Activated naive CD8-positive, alpha-beta T cell treated with anti-CD3 and anti-CD28 coated beads, Interleukin-2, amount 50 U/mL, for 24 hours (primary cell): ENCODE data around the gene ANKRD45.
"Not testable (repeated sequence)": the region's sequence is repeated elsewhere in the genome, so short reads cannot be mapped to it uniquely, and the experiment has no call there.

Experiments
- ATAC-seq: fragments of 150-1000 bp; cut with Tn5 transposase; one replicate; pipeline ENCODE4 v1.10.0; 2021
- DNase-seq: peaks from one replicate; pipeline ENCODE4 v3.0.0; 2021
- H3K27ac Mint-ChIP-seq: one replicate; pipeline ENCODE4 v1.8.0; 2021; ENCODE audit warnings: mild to moderate bottlenecking, mixed read lengths
- H3K27me3 Mint-ChIP-seq: one replicate; pipeline ENCODE4 v1.8.0; 2021; ENCODE audit warnings: mixed read lengths
- H3K36me3 Mint-ChIP-seq: one replicate; pipeline ENCODE4 v1.8.0; 2021; ENCODE audit warnings: low read depth, mixed read lengths
- H3K4me1 Mint-ChIP-seq: one replicate; pipeline ENCODE4 v1.8.0; 2021; ENCODE audit warnings: mixed read lengths
- H3K4me3 Mint-ChIP-seq: one replicate; pipeline ENCODE4 v1.8.0; 2021; ENCODE audit warnings: mild to moderate bottlenecking, moderate library complexity, mixed read lengths
- H3K9me3 Mint-ChIP-seq: one replicate; pipeline ENCODE4 v1.8.0; 2021; ENCODE audit warnings: mixed read lengths

The ANKRD45 gene

GRCh38 chr1:173669491-173669941 lies at the start of gene ANKRD45:
Gene ANKRD45, minus strand, starts transcription at chr1:173669851. Its CDS starts 10,433 bp downstream, at chr1:173659418.
- DNase-seq (peak; percentile 33), ATAC-seq (peak; percentile 71)
- peaks cover 34% of the 10 kb centered on the region for H3K27me3 Mint-ChIP-seq
- no peaks in the 10 kb centered on the region for H3K36me3 Mint-ChIP-seq
- H3K4me3 Mint-ChIP-seq: peak within 1 kb of the TSS; percentile 33
- H3K9me3 Mint-ChIP-seq: no peaks in the 10 kb centered on the region
- H3K27ac Mint-ChIP-seq: no peak within 1 kb of the TSS
- peaks cover 8% of the 10 kb centered on the region for H3K4me1 Mint-ChIP-seq

GRCh38 chr1:173717238-173717637 lies 47.6 kb upstream of the ANKRD45 start:
- Mint-ChIP-seq H3K4me1 (peaks cover 35% of the 10 kb centered on the region), H3K27ac (no peak overlapping the region), H3K36me3 (peaks cover 15% of the 10 kb centered on the region), H3K4me3 (no peak overlapping the region), H3K27me3 (no peaks in the 10 kb centered on the region), H3K9me3 (no peaks in the 10 kb centered on the region)
- DNase-seq: no peak
- ATAC-seq: no peak

- no peak for ATAC-seq
Observed at GRCh38 chr1:173715538-173715844, 45.8 kb upstream of the ANKRD45 start.

GRCh38 chr1:173714759-173715537 lies 45.3 kb upstream of the ANKRD45 start, which contains the start of gene KLHL20:
Gene KLHL20, plus strand, starts transcription at chr1:173714981. Its CDS starts 1,063 bp downstream, at chr1:173716044.
- Mint-ChIP-seq H3K27me3 (peaks cover 12% of the 10 kb centered on the region), H3K27ac (peak within 1 kb of the TSS; percentile 93), H3K4me1 (peaks cover 26% of the 10 kb centered on the region), H3K4me3 (peak within 1 kb of the TSS; percentile 95), H3K36me3 (peaks cover 4% of the 10 kb centered on the region), H3K9me3 (no peaks in the 10 kb centered on the region)
- peak; percentile 82 for DNase-seq
- ATAC-seq: peak; percentile 99

More at GRCh38 chr1:173715538-173715844, 45.8 kb upstream of the ANKRD45 start:
- no peak for DNase-seq
- peaks cover 6% of the 10 kb centered on the region for H3K36me3 Mint-ChIP-seq
- peaks cover 31% of the 10 kb centered on the region for H3K4me1 Mint-ChIP-seq
- peak overlapping the region; percentile 95 for H3K4me3 Mint-ChIP-seq
- no peaks in the 10 kb centered on the region for H3K9me3 Mint-ChIP-seq
- H3K27me3 Mint-ChIP-seq: peaks cover 7% of the 10 kb centered on the region
- H3K27ac Mint-ChIP-seq: peak overlapping the region; percentile 93

GRCh38 chr1:173714441-173714758 lies 44.7 kb upstream of the ANKRD45 start:
- no peaks in the 10 kb centered on the region for H3K9me3 Mint-ChIP-seq
- H3K27ac Mint-ChIP-seq: peak overlapping the region; percentile 93
- peaks cover 26% of the 10 kb centered on the region for H3K4me1 Mint-ChIP-seq
- H3K27me3 Mint-ChIP-seq: peaks cover 14% of the 10 kb centered on the region
- DNase-seq: no peak
- peaks cover 4% of the 10 kb centered on the region for H3K36me3 Mint-ChIP-seq
- H3K4me3 Mint-ChIP-seq: peak overlapping the region; percentile 95
- ATAC-seq: no peak

GRCh38 chr1:173708787-173709186 lies 39.1 kb upstream of the ANKRD45 start:
- H3K4me1 Mint-ChIP-seq: no peaks in the 10 kb centered on the region
- H3K27me3 Mint-ChIP-seq: peaks cover 24% of the 10 kb centered on the region
- no peak overlapping the region for H3K27ac Mint-ChIP-seq
- no peaks in the 10 kb centered on the region for H3K9me3 Mint-ChIP-seq
- no peak overlapping the region for H3K4me3 Mint-ChIP-seq
- ATAC-seq: no peak
- no peaks in the 10 kb centered on the region for H3K36me3 Mint-ChIP-seq
- DNase-seq: no peak

- Mint-ChIP-seq H3K27ac (no peak overlapping the region), H3K4me1 (no peaks in the 10 kb centered on the region), H3K4me3 (no peak overlapping the region), H3K36me3 (no peaks in the 10 kb centered on the region), H3K9me3 (no peaks in the 10 kb centered on the region), H3K27me3 (peaks cover 15% of the 10 kb centered on the region)
- DNase-seq: no peak
- no peak for ATAC-seq
Observed at GRCh38 chr1:173705117-173705516, 35.5 kb upstream of the ANKRD45 start.

- H3K9me3 Mint-ChIP-seq: no peaks in the 10 kb centered on the region
- H3K4me1 Mint-ChIP-seq: no peaks in the 10 kb centered on the region
- DNase-seq: no peak
- H3K27ac Mint-ChIP-seq: no peak overlapping the region
- no peak for ATAC-seq
- H3K36me3 Mint-ChIP-seq: no peaks in the 10 kb centered on the region
- no peak overlapping the region for H3K4me3 Mint-ChIP-seq
- peaks cover 16% of the 10 kb centered on the region for H3K27me3 Mint-ChIP-seq
Observed at GRCh38 chr1:173702736-173703135, 33.1 kb upstream of the ANKRD45 start.

GRCh38 chr1:173701299-173701698 lies 31.6 kb upstream of the ANKRD45 start:
- ATAC-seq, H3K27ac Mint-ChIP-seq, H3K9me3 Mint-ChIP-seq, H3K4me1 Mint-ChIP-seq, H3K4me3 Mint-ChIP-seq, H3K36me3 Mint-ChIP-seq, DNase-seq: not testable (repeated sequence)
- H3K27me3 Mint-ChIP-seq: peaks cover 22% of the 10 kb centered on the region

- Mint-ChIP-seq H3K27ac (no peak overlapping the region), H3K9me3 (no peaks in the 10 kb centered on the region), H3K4me3 (no peak overlapping the region), H3K4me1 (peaks cover 3% of the 10 kb centered on the region), H3K27me3 (peaks cover 15% of the 10 kb centered on the region), H3K36me3 (no peaks in the 10 kb centered on the region)
- ATAC-seq (no peak), DNase-seq (no peak)
Observed at GRCh38 chr1:173693238-173693637, 23.6 kb upstream of the ANKRD45 start.

- peak overlapping the region; percentile 21 for H3K27ac Mint-ChIP-seq
Observed at GRCh38 chr1:173688300-173688699, 18.6 kb upstream of the ANKRD45 start.

GRCh38 chr1:173685121-173685520 lies 15.5 kb upstream of the ANKRD45 start:
- not testable (repeated sequence) for H3K4me1 Mint-ChIP-seq, DNase-seq, H3K4me3 Mint-ChIP-seq, H3K36me3 Mint-ChIP-seq, H3K27me3 Mint-ChIP-seq, H3K27ac Mint-ChIP-seq, ATAC-seq, H3K9me3 Mint-ChIP-seq

More at GRCh38 chr1:173688300-173688699, 18.6 kb upstream of the ANKRD45 start:
- ATAC-seq (no peak), DNase-seq (no peak)
- Mint-ChIP-seq H3K9me3 (no peaks in the 10 kb centered on the region), H3K36me3 (no peaks in the 10 kb centered on the region), H3K4me1 (peaks cover 4% of the 10 kb centered on the region), H3K27me3 (no peaks in the 10 kb centered on the region), H3K4me3 (no peak overlapping the region)

- H3K36me3 Mint-ChIP-seq, H3K27ac Mint-ChIP-seq, ATAC-seq, DNase-seq, H3K9me3 Mint-ChIP-seq, H3K27me3 Mint-ChIP-seq, H3K4me3 Mint-ChIP-seq, H3K4me1 Mint-ChIP-seq: not testable (repeated sequence)
Observed at GRCh38 chr1:173683838-173684237, 14.2 kb upstream of the ANKRD45 start.

- Mint-ChIP-seq H3K9me3 (peaks cover 5% of the 10 kb centered on the region), H3K27ac (no peak overlapping the region), H3K4me3 (no peak overlapping the region), H3K4me1 (no peaks in the 10 kb centered on the region), H3K36me3 (no peaks in the 10 kb centered on the region), H3K27me3 (no peaks in the 10 kb centered on the region)
- DNase-seq: no peak
- ATAC-seq: no peak
Observed at GRCh38 chr1:173682184-173682583, 12.5 kb upstream of the ANKRD45 start.

GRCh38 chr1:173680152-173680551 lies 10.5 kb upstream of the ANKRD45 start:
- not testable (repeated sequence) for H3K27me3 Mint-ChIP-seq, ATAC-seq, H3K4me3 Mint-ChIP-seq, H3K4me1 Mint-ChIP-seq, H3K27ac Mint-ChIP-seq, H3K9me3 Mint-ChIP-seq, H3K36me3 Mint-ChIP-seq, DNase-seq
